HAP-1 (cell line): ENCODE results near the gene FGR.
A peak's percentile ranks its signal among the peaks of the same experiment; 100 is the strongest.

Source experiments
- DNase-seq, 2 experiments: peaks; one replicate each; pipeline ENCODE4 v3.0.0-alpha.2; 2016 to 2020; ENCODE audit warnings: low spot score in 2 of 2
- H3K27me3 ChIP-seq: fragments of 250-450 bp; sonication (Bioruptor Pico); 2 replicates; pipeline ENCODE4 v1.5.1; 2020; ENCODE audit warnings: low read depth, mild to moderate bottlenecking, moderate library complexity
- H3K36me3 ChIP-seq: fragments of 250-450 bp; sonication (Bioruptor Pico); replicated peaks from 2 replicates; pipeline ENCODE4 v1.5.1; 2020; ENCODE audit warnings: mild to moderate bottlenecking
- H3K4me1 ChIP-seq: fragments of 250-450 bp; sonication (Bioruptor Pico); 2 replicates; pipeline ENCODE4 v1.5.1; 2020; ENCODE audit warnings: mild to moderate bottlenecking
- H3K4me3 ChIP-seq: fragments of 250-450 bp; sonication (Bioruptor Pico); 2 replicates; pipeline ENCODE4 v1.5.1; 2020; ENCODE audit warnings: mild to moderate bottlenecking, moderate library complexity
- H3K9me3 ChIP-seq: fragments of 250-450 bp; sonication (Bioruptor Pico); 2 replicates; pipeline ENCODE4 v1.5.1; 2020; ENCODE audit warnings: mild to moderate bottlenecking, moderate library complexity
- in situ Hi-C: fragments of 300-500 bp; cut with MboI; formaldehyde crosslinking; loops from 3 replicates; pipeline ENCODE4 v1.14.3; 2020; ENCODE audit warnings: low sequenced_read_pairs, inconsistent platforms, mixed read lengths

FGR gene

DNA sequence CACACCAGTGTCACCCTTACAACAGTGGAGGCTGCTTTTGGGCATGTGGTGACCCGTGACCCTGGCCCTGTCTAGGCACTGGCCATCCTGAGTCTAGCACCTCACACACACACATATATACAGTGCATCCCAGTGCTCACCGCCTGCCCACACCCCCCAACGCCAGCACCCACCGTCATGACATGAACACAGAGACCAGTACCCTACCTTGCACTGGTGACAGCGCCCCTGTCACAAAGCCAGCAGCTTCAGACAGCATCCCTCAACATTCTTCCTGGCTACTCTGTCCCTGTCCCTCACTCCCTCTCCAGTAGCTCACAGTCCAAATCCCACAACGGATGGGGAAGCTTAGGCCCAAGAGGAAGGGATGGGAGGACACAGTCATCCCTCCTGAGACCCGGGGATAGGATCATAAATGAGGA, 58.2 kb downstream of the FGR start:
- Histone ChIP-seq H3K4me1 (no peaks in the 10 kb centered on the region), H3K27me3 (no peaks in the 10 kb centered on the region), H3K36me3 (no peaks in the 10 kb centered on the region), H3K9me3 (no peaks in the 10 kb centered on the region), H3K4me3 (no peak overlapping the region)
- DNase-seq = no peak
- in situ Hi-C loops = no loop called here

DNA sequence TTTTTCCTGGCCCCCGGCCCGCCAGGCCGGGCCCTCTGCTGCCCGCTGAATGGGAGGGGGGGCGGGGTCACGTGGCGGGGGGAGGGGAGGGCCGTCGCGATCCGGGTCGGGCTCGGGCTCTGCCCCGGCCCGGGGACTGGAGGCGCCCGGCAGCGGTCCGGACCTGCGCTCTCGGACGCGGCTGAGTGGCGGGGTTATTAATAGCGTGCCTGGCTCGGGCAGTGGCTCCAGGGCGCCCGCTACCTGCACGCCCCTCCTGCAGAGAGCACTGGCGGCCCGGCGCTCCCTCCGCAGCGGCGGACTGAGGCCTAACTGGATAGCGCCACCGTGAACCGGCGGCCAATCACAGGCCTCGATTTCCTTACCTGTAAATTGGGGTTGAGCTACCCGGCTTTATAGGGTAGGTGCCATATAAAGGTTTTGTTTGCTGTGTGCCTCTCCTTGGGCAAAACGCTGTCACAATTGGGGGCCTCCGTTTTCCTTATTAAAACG, 59.1 kb downstream of the FGR start:
- no peaks in the 10 kb centered on the region for H3K27me3 ChIP-seq
- no peak for DNase-seq
- H3K4me3 ChIP-seq = no peak overlapping the region
- H3K4me1 ChIP-seq = no peaks in the 10 kb centered on the region
- H3K36me3 ChIP-seq = no peaks in the 10 kb centered on the region
- no peaks in the 10 kb centered on the region for H3K9me3 ChIP-seq
- in situ Hi-C loops = no loop called here

DNA sequence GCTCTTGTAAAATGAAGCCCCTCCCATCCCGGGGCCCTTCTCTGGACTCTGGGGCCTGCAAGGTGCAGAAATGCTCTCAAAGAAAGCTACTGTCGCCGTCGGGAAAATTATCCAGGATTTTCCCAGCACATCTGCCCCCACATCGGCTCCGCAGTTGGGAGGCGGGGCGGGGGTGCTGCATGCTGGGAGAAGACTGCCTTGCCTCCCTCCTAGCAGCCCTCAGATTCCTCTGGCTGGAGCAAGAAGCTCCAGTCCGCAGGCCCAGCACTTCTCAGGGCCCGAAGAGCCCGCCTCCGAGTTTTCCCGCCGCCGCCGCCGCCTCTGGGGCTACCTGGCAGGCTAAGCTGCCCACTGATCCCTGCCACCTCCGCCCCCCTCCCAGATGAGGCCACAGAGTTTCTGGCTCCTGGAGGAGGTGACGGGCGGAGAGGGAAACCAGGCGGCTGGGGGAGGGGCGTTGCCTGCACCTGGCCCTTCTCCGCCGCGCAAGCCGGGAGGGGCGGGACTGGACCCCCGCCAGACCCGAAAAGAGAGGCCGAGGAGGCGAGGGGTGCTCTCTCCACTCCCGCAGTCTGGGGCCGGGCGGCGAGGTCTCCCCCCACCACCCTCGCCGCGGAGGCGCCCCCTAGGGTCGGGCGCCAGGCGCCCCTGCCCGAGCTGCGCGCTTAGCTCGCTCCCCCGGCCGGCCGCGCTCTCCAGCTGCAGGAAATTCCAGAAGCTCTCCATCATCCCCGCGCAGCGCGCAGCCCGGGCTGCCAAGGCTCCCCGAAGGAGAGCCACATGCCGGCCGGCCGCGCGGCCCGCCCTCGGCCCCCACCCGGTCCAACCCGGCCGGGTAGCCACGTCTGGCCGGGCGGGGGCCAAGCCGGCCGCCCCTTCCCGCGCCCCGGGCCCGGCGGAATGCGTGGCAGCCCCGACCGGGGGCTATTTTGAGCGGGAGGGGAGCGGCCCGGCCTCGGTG, 59.8 kb downstream of the FGR start:
- Histone ChIP-seq H3K36me3 (no peaks in the 10 kb centered on the region), H3K4me1 (no peaks in the 10 kb centered on the region), H3K27me3 (no peaks in the 10 kb centered on the region), H3K9me3 (no peaks in the 10 kb centered on the region), H3K4me3 (no peak overlapping the region)
- DNase-seq = no peak
- in situ Hi-C loops = no loop called here

DNA sequence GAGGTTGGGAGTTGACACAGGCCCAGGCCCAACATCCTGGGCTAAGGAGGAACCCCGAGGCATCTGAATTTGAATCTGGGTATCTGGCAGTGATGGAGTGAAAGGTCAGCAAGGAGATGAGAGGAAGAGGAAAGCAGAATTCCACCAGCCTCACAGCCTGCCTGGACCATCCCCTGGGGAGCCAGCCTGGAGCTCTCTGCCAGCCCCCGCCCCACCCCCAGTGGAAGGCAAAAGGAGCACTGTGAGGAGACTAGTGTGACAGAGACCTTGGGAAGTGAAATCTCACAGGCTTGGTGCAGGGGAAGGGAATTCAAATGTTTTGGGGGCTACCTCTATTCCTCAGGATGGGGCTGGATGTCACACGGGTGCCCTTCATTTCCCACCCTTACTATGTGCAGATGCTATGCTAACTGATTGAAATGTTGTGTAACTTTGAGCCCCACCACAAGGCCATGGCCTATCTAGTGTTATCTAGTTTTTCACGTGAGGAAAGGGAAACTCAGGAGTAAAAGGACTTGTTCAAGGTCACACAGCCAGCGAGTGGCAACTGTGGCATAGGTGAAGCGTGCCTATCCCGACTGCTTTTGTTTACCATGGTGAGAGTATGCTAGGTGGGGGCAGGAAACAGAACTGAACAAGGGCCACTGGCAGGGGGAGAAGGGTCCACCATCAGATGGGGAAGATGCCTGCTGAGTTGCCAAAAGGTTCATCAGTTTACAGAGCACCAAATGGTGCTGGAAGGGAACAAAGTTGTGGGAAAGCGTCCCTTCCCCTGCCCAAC, 60.8 kb downstream of the FGR start:
- Histone ChIP-seq H3K36me3 (no peaks in the 10 kb centered on the region), H3K27me3 (no peaks in the 10 kb centered on the region), H3K4me3 (no peak overlapping the region), H3K4me1 (no peaks in the 10 kb centered on the region), H3K9me3 (no peaks in the 10 kb centered on the region)
- in situ Hi-C loops = no loop called here
- no peak for DNase-seq

DNA sequence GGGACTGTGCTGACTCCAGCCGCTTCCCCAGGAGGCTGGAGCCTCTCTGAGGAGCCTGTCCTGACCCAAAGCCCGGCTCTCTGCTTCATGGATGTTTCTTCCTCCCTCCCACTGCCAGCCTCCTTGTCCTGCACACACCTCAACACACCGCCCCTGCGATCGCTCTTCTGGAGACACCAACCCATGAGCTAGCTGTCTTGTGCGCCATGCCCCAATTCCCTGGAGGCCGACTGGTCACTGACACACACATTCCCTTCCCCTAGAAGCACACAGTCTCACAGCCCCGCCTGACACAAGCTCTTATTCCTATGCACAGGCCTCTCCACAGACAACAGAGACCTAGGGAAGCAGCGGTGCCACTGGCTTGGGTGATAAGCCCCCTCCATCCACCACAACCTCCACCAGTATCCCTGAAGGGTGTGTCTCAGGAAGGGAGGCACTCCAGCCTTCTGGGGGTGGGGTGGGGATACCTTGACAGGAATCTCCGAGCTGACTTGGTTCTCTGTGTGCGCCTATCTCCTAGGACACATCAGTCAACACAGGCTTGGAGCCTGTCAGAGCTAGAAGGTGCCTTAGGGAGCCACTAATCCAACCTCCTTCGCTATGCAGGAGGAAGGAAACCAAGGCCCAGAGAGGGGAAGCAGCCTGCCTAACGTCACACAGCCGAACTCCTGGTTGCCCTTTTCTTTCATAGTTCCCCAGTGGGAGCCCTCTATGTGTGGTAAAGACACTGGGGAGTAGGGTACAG, 62.1 kb downstream of the FGR start:
- no peaks in the 10 kb centered on the region for H3K36me3 ChIP-seq
- H3K4me1 ChIP-seq = peaks cover 5% of the 10 kb centered on the region
- no peaks in the 10 kb centered on the region for H3K27me3 ChIP-seq
- in situ Hi-C loops = no loop called here
- no peak overlapping the region for H3K4me3 ChIP-seq
- no peaks in the 10 kb centered on the region for H3K9me3 ChIP-seq
- peak in 1 of 2 experiments; percentile 34 for DNase-seq

DNA sequence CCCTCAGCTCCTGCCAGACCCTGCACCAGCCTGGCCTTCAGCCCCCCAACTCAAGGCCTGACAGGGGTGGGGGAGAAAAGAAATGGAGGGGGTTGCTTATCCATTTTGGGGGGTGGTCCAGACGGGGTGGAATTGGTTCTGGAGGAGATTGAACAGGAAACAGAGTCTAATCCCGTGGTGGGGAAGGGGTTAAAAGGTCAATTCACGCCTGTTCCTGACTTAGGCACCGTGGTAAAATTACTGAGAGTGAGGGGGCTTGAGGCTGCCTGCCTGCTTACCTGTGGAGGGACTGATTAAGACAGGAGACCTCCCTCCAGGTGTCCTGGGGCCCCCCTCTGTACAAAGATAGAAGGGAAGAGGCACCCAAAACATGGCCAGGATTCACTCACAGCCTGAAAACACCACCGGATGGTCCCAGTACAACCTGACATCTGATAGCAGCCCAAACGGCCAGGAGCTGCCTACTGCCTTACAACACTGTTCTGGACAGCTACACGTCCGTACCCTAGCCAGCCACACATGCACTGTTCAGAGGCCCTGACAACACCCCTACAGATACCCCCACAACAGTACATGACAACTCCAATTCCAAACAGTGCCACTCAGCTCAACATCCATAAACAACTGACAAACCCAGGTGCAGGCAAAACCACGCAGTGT, 62.8 kb downstream of the FGR start:
- H3K4me1 ChIP-seq = peaks cover 5% of the 10 kb centered on the region
- H3K4me3 ChIP-seq = no peak overlapping the region
- in situ Hi-C loops = no loop called here

DNA sequence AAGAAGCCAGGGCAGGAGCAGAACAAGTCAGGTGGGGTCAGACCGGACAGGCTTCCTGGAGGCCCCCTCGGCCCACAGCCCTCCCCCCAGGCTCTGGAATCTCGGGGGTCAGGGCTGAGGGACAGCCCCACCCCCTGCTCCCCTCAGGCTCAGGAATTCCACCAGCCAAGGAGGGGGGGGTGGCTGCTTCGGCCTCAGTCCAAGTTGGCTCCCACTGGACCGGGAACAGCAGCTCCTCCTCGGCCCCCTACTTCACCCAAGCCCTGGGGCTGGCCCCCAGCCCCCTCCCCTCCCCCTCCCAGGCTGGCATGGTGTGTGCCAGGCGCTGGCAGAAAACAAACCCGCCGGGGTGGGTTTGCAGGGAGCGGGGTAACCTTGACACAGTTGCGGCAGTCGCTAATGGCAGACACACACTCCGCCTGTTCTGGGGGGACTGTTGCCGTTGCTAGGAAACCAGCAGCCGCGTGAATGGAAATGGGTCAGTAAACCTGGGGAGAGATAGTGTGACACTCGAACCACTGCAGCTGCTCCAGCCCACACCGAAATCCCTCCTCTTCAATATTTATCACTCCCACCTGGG, 63.5 kb downstream of the FGR start:
- no peaks in the 10 kb centered on the region for H3K9me3 ChIP-seq
- H3K4me3 ChIP-seq = no peak overlapping the region
- H3K4me1 ChIP-seq = peaks cover 5% of the 10 kb centered on the region
- DNase-seq = no peak
- in situ Hi-C loops = no loop called here
- no peaks in the 10 kb centered on the region for H3K27me3 ChIP-seq
- no peaks in the 10 kb centered on the region for H3K36me3 ChIP-seq

More for the DNA sequence above, 62.8 kb downstream of the FGR start:
- no peaks in the 10 kb centered on the region for H3K27me3 ChIP-seq
- H3K9me3 ChIP-seq = no peaks in the 10 kb centered on the region
- DNase-seq = no peak
- no peaks in the 10 kb centered on the region for H3K36me3 ChIP-seq

DNA sequence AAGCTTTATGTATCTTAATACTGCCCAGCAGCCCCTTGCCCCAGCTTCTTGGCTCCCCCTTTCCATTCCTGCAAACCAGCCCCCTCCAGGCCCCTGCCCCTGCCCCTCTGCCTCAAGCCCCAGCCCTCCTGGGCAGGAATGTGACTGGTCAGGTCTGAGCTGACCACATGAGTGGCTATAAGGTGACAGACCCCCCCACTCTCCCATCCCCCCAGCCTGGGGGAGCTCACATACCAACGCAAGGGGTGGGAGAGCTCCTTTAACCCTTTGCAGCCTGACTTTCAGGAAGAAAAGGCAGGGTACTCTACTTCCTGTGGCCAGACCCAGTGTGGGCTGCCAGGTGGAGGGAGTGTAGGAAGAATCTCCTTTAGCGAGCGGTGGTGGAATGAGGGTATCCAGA, 64.2 kb downstream of the FGR start:
- in situ Hi-C loops = no loop called here
- no peaks in the 10 kb centered on the region for H3K27me3 ChIP-seq
- DNase-seq = no peak
- no peaks in the 10 kb centered on the region for H3K9me3 ChIP-seq
- no peaks in the 10 kb centered on the region for H3K36me3 ChIP-seq
- H3K4me1 ChIP-seq = peaks cover 5% of the 10 kb centered on the region
- H3K4me3 ChIP-seq = no peak overlapping the region

DNA sequence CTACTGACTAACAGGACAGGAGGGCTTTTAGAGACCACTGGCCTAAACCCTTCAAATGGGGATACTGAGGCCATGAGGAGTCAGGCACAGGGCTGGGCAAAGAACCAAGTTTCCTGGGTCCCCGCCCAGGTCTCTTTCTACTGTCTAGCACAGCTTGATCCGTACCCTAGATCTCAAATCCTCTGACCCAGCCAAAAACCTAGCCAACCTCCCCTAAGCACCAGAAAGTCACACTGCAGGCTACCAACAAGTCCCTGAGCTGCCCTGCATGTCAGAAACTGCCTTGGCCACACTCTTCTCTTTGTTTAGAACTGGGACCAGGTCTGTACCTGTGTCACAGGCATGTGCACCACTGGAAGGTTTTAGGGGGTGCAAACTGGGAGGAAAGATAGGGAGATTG, 64.6 kb downstream of the FGR start:
- H3K4me3 ChIP-seq = no peak overlapping the region
- H3K4me1 ChIP-seq = peaks cover 5% of the 10 kb centered on the region

DNA sequence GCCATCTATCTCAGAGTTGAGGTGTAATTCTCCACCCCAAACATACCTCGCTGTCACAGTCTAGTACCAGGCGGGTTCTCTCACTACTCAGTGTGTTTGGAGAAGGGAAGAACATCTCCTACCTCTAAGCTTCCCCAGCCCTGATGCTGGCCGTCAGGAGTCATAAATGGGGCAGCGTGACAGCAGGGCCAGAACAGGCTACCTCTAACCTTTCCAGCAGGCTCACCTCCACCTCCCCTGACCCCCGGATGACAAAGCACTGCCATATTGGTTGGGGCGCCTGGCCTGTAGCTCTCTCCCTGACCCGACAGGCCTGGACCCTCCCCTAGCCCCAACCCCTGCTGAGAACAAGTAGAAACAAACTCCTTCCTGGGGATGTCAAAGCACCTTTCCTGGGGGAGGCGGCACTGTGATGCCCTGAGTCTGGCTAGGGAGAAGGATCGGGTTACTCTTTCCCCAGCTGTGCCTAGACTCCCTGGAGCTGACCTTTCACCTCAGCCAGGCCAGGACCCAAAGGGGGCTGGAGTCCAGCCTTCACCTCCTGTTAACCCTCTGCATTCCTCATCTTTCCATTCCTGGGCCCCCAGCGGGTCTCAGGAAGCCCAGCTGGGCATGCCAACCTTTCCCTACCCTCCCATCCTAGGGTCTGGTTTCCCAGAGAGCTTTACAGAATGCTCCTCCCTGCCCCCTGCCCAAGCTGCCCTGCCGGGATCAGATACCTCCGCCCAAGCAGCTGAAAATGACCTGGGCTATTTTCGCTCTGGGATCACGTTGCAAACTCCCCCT, 65.3 kb downstream of the FGR start:
- no peaks in the 10 kb centered on the region for H3K27me3 ChIP-seq
- in situ Hi-C loops = no loop called here
- DNase-seq = no peak
- no peak overlapping the region for H3K4me3 ChIP-seq
- H3K9me3 ChIP-seq = no peaks in the 10 kb centered on the region
- peaks cover 5% of the 10 kb centered on the region for H3K4me1 ChIP-seq
- no peaks in the 10 kb centered on the region for H3K36me3 ChIP-seq

More for the DNA sequence above, 64.6 kb downstream of the FGR start:
- no peaks in the 10 kb centered on the region for H3K27me3 ChIP-seq
- in situ Hi-C loops = no loop called here
- no peaks in the 10 kb centered on the region for H3K36me3 ChIP-seq
- no peaks in the 10 kb centered on the region for H3K9me3 ChIP-seq
- DNase-seq = no peak

DNA sequence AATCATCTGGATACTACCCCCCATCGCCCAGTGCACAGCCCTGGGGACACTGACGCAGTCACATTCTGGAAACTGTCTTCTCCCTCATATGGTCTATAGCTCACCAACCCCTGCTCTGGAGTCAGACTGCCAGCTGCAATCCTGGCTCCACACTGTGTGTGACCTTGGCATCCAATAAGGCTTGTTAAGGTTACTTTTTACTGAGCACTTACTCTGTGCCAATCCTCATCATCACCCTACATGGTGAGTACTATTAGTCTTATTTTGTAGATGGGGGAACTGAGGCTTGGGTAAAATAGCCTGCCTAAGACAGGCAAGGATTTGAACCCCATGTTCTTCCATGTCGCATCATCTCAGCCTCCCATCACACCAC, 65.9 kb downstream of the FGR start:
- in situ Hi-C loops = no loop called here
- no peaks in the 10 kb centered on the region for H3K27me3 ChIP-seq
- DNase-seq = no peak
- no peaks in the 10 kb centered on the region for H3K9me3 ChIP-seq
- H3K4me3 ChIP-seq = no peak overlapping the region
- no peaks in the 10 kb centered on the region for H3K36me3 ChIP-seq
- H3K4me1 ChIP-seq = peaks cover 5% of the 10 kb centered on the region

DNA sequence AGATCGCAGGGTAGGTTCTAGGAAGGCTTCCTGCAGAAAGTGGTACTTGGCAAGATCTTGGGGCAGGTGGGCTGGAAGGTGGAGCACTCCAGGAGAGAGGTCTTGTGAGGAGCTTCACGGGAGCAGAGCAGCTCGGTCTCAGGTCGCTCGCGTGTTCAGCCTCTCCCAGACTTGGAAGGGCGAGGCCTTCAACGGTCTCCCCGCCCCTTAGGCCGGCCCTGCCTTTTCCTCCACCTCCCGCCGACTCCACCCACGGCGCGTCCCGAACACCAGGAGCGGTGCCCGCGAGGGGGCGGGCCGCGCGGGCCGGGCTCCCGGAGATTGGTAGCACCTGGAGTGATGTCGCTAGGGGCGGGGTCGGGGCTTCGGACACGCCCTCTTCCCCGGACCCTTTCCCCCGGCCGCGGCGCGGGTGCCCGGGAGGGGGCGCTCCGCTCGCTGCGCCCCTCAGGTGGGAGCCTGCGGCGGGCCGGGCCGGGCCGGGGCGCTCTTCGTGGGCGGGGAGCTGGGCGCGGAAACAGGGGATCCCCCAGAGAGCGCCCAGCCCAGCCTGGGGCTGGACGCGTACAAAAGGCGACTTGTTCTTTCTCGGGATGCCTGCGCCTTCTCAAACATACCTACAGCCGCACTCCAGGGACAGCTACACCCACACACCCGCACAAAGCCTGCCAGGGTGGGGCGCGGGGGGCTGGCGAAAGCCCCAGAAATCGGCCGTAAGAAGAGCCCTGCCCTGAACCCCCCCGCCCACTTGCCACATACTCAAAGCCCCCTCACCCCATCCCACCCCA, 66.5 kb downstream of the FGR start:
- Histone ChIP-seq H3K4me3 (peak overlapping the region; percentile 13; the same call in 1 of the 2 replicates), H3K9me3 (no peaks in the 10 kb centered on the region), H3K36me3 (no peaks in the 10 kb centered on the region), H3K4me1 (peaks cover 5% of the 10 kb centered on the region), H3K27me3 (no peaks in the 10 kb centered on the region)
- peak; percentile 94 to 99 for DNase-seq
- in situ Hi-C loops = no loop called here
